ENCODE measurements around the gene WWOX.

DNA sequence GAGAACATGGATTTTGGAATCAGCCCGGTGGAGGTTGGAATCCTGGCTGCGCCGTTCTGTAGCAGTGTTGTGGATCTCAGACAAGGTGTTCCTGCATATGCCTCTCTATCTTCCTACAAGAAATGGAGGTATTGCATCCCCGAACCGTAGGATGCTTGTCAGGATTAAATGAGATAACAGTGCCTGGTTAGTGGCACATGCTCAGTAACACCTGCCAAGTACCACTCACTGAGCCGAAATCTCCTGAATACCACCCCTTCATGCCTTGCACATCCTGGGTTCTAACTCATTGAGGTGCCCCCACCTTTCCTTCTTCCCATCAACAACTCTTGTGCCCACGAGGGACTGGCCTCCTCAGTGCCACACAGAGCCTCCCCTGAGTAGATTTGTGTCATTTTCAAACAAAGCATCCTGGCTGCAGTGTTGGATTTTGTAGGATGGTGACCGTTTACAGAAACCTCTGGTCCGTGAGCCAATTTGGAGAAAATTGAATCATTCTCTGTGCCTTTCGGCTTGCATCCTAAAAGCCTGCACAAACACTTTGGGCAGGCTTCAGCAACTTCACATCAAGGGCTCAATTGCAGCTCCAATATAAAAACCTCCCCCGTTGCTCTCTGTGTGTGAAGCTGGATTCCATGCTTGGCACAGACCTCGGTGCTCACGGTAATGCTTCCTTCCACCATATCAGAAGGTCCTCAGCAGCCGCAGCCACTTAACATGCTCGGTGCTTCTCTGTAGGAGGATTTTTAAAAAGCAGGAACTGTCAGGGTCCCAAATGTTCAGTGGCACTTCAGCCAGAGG lies 84.2 kb downstream of the WWOX start:
- TF ChIP-seq CTCF (IDR thresholded peaks at IDR 0.05; ENCODE audit: low read length) (no peak), EZH2phosphoT487 (IDR thresholded peaks at IDR 0.05; ENCODE audit: low read length) (no peak), EZH2 (optimal IDR thresholded peaks at IDR 0.05; ENCODE audit: low read depth, low read length) (no peak)

Data from MM.1S (cell line).